ENCODE measurements around the gene LMAN1.

LMAN1 gene

DNA sequence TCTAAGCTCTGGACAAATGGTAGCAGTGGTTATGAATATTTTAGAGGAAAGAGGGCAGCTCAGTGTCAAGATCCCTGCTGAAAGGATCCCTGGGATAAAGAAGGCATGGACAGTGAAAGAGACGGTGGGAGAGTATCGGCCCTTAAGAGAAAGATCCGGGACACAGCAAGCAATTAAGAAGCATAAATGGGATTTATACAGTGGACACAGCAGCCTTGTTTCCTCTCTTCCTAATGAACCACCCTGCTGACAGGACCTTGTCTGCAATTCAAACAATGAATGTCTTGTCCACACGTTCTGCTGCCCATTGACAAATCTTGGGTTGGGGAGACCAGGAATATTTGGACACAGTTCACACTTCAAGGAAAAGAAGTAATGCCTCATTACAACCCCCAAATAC lies 57.1 kb downstream of the LMAN1 start:
- DNase-seq: no peak

DNA sequence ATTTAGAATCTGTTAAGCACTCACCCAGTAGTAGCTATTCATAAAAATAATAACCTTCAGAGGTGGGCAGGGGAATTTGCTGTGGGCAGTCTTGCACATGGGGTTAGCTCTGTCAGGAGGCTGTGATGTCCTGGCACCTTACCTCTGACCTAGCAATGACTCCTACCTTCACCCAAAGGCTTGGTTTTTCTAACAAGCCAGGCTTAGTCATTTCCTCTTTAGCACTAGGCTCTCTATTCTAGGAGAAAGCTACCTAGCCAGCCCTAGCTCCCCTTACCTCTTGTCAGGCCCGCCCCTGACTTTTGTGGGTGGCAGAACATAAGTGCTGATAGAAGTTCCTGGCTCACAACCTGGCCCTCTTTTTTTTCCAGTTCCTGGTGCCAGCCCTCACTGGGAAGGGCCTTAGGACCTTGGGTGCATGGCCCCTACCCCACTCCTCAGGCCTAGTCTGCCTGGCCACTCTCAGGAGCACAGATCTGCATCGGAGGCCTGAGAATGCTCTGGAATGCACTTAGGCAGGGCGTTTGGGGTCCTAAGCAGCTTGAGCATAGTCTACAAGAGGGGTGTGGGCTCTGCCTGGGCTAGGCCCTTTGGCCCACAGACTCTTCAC lies 58.3 kb downstream of the LMAN1 start:
- no peak for DNase-seq

DNA sequence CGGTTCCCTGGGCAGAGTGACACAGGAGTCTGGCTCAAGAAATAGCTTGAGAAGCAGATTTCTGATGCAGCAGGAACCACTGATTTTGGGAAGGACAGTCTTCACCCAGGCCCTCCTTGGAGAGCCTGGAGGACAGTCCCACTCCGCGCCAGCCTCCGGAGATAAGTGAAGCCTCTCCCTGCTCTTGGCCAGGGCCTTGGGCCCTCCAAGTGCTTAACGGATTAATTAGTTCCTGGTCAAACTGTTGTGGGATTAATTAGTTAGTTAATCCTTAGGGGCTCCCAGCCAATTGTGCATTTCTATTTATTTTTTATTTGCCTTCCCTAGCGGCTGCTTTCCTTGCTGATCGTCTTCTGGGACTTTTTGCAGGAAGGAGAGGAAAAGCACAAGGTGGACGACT lies 60.2 kb downstream of the LMAN1 start:
- no peak for DNase-seq

GRCh38 chr18:59293317-59293716 lies 65.7 kb downstream of the LMAN1 start:
- no peak for DNase-seq

DNA sequence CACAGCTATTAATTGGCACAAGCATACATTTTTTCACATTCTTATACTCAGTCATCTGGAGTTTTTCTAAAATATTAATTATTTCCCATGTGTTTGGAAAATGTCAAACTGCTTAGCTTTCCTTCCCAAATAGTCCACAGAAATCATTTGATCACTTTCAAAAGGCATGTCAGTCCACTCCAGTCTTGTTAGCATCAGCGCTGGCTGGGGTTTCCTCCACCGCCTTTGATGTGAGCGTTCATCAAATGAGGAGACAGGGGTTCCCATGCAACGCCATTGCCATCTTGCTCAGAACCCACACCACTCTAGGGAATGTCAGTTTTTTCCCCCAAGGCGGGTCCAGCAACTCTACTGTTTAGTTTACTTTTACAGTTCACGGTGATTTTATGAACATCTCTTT lies 72.7 kb downstream of the LMAN1 start:
- DNase-seq: no peak

- DNase-seq: no peak
These were observed 76.7 kb downstream of the LMAN1 start for GRCh38 chr18:59282341-59282740.

DNA sequence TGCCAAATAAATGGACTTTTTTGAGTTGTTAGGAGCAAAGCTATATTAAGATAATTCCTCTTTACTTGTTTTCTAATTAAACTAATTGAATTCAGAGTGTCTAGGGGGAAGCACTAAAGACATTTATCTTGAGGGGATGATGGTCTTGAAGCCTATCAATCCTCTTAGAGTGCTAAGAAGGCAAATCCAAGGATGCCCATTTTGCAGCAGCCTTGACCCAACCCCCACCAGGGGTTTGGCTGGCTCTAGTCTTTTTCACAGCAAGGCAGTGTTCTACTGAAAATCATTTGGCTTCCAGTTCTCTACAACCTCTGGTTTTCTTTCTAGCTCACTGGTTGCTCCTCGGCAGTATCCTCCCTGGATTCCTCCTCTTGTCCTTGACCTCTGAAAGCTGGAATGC lies 79.3 kb downstream of the LMAN1 start:
- DNase-seq: no peak

GRCh38 chr18:59279193-59279592 lies 79.9 kb downstream of the LMAN1 start:
- no peak for DNase-seq

GRCh38 chr18:59278793-59279192 lies 80.3 kb downstream of the LMAN1 start:
- DNase-seq: no peak

All from DMS 273 treated with DMSO at 0.1 percent for 48 hours (cell line).